Neuronal stem cell (in vitro differentiated cells): ENCODE results near the gene TIMM13.

Experiments
- DNase-seq: peaks from one replicate; pipeline ENCODE4 v3.0.0-alpha.2; 2013; ENCODE audit warnings: low spot score
- H2AFZ ChIP-seq: one replicate; pipeline ENCODE4 v1.6.1; 2013; ENCODE audit warnings: mild to moderate bottlenecking, low read length, inconsistent platforms
- H2AK5ac ChIP-seq: 2 replicates; pipeline ENCODE4 v1.6.1; 2013; ENCODE audit warnings: low read depth, mild to moderate bottlenecking, inconsistent platforms, low read length, moderate library complexity, mixed read lengths
- H2BK120ac ChIP-seq: 2 replicates; pipeline ENCODE4 v1.6.1; 2013; ENCODE audit warnings: low read depth, mild to moderate bottlenecking, inconsistent platforms, low read length, moderate library complexity, mixed read lengths
- H2BK12ac ChIP-seq: one replicate; pipeline ENCODE4 v1.6.1; 2013; ENCODE audit warnings: low read length, inconsistent platforms
- H2BK15ac ChIP-seq: 2 replicates; pipeline ENCODE4 v1.6.1; 2013; ENCODE audit warnings: mild to moderate bottlenecking, low read length, inconsistent platforms, mixed read lengths
- H2BK5ac ChIP-seq: one replicate; pipeline ENCODE4 v1.6.1; 2013; ENCODE audit warnings: inconsistent platforms, mild to moderate bottlenecking, low read length, moderate library complexity
- H3K14ac ChIP-seq: one replicate; pipeline ENCODE4 v1.6.1; 2013; ENCODE audit warnings: low read length, inconsistent platforms
- H3K18ac ChIP-seq: 2 replicates; pipeline ENCODE4 v1.6.1; 2013; ENCODE audit warnings: low read length, inconsistent platforms
- H3K23ac ChIP-seq: 2 replicates; pipeline ENCODE4 v1.6.1; 2013; ENCODE audit warnings: low read depth, mild to moderate bottlenecking, mixed read lengths, low read length, inconsistent platforms; ENCODE audit not compliant: poor library complexity
- H3K27ac ChIP-seq: replicated peaks from 3 replicates; pipeline ENCODE4 v1.5.1; 2013; ENCODE audit warnings: low read length, inconsistent platforms
- H3K27me3 ChIP-seq, 3 experiments: 2 replicates each; pipeline ENCODE4 v1.6.1; 2013; ENCODE audit warnings: low read length in 3 of 3, mild to moderate bottlenecking in 2 of 3, inconsistent platforms in 1 of 3, low read depth in 1 of 3, mixed read lengths in 1 of 3, moderate library complexity in 1 of 3; ENCODE audit not compliant: control insufficient read depth in 3 of 3, insufficient read depth in 3 of 3
- H3K36me3 ChIP-seq, 2 donors: replicated peaks in 1 of 2; 2 replicates each; pipeline ENCODE4 v1.6.1; 2013; ENCODE audit warnings: low read length in 2 of 2; ENCODE audit not compliant: control insufficient read depth in 2 of 2, insufficient read depth in 2 of 2
- H3K4ac ChIP-seq: 2 replicates; pipeline ENCODE4 v1.6.1; 2013; ENCODE audit warnings: inconsistent platforms, mild to moderate bottlenecking, low read length, moderate library complexity
- H3K4me1 ChIP-seq, 2 donors: 1 replicate in 1 of 2; 2 replicates in 1 of 2; pipeline ENCODE4 v1.6.1; 2013; ENCODE audit warnings: low read length in 2 of 2, low read depth in 1 of 2; ENCODE audit not compliant: control insufficient read depth in 2 of 2, insufficient read depth in 1 of 2
- H3K4me2 ChIP-seq: one replicate; pipeline ENCODE4 v1.6.1; 2013; ENCODE audit warnings: mild to moderate bottlenecking, low read length, inconsistent platforms; ENCODE audit not compliant: insufficient read depth, poor library complexity, severe bottlenecking
- H3K4me3 ChIP-seq, 2 donors: 2 replicates each; pipeline ENCODE4 v1.5.1; 2013; ENCODE audit warnings: low read length in 2 of 2, mild to moderate bottlenecking in 2 of 2, inconsistent platforms in 1 of 2, moderate library complexity in 1 of 2
- H3K79me1 ChIP-seq: one replicate; pipeline ENCODE4 v1.6.1; 2013; ENCODE audit warnings: low read depth, mild to moderate bottlenecking, inconsistent platforms, low read length, moderate library complexity
- H3K9ac ChIP-seq: one replicate; pipeline ENCODE4 v1.6.1; 2013; ENCODE audit warnings: mild to moderate bottlenecking, low read depth, low read length, inconsistent platforms; ENCODE audit not compliant: poor library complexity
- H3K9me3 ChIP-seq, 2 donors: replicated peaks in 1 of 2; 2 replicates each; pipeline versions ENCODE3 to v1.6.1; 2013; ENCODE audit warnings: low read length in 2 of 2, mild to moderate bottlenecking in 2 of 2, inconsistent platforms in 1 of 2, low read depth in 1 of 2, mixed read lengths in 1 of 2, moderate library complexity in 1 of 2; ENCODE audit not compliant: control insufficient read depth in 2 of 2, insufficient read depth in 1 of 2
- H4K8ac ChIP-seq: one replicate; pipeline ENCODE4 v1.6.1; 2013; ENCODE audit warnings: low read depth, mild to moderate bottlenecking, inconsistent platforms, low read length, moderate library complexity
- H4K91ac ChIP-seq: one replicate; pipeline ENCODE4 v1.6.1; 2013; ENCODE audit warnings: low read length, low read depth, mild to moderate bottlenecking, inconsistent platforms; ENCODE audit not compliant: poor library complexity
- WGBS, 2 donors: extraction: QIAGEN DNeasy Blood & Tissue Kit; methylation state at CpG; one replicate each; pipeline ENCODE4 v1.1.7; 2013; ENCODE audit warnings: missing lambda C conversion rate in 2 of 2, mixed read lengths in 1 of 2; ENCODE audit not compliant: insufficient read length in 2 of 2, insufficient replicate concordance in 1 of 2; ENCODE audit errors: extremely low coverage in 2 of 2; 5-methylcytosine and 5-hydroxymethylcytosine counted together

The TIMM13 gene

DNA sequence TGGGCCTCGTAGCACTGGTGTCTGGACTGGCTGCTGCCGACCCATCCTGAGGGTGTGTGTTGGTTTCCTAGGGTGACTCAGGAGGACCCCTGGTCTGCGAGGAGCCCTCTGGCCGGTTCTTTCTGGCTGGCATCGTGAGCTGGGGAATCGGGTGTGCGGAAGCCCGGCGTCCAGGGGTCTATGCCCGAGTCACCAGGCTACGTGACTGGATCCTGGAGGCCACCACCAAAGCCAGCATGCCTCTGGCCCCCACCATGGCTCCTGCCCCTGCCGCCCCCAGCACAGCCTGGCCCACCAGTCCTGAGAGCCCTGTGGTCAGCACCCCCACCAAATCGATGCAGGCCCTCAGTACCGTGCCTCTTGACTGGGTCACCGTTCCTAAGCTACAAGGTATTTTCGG is 13.8 kb downstream of the TIMM13 start:
- H2AK5ac ChIP-seq = no peak overlapping the region
- no peak overlapping the region for H4K91ac ChIP-seq
- no peaks in the 10 kb centered on the region for H3K4me1 ChIP-seq
- H3K27me3 ChIP-seq = no peaks in the 10 kb centered on the region
- H3K79me1 ChIP-seq = no peaks in the 10 kb centered on the region
- H3K4me3 ChIP-seq = no peak overlapping the region
- peaks cover 0 to 2% of the 10 kb centered on the region in 2 donors for H3K9me3 ChIP-seq
- H2AFZ ChIP-seq = no peak overlapping the region
- no peak overlapping the region for H3K14ac ChIP-seq
- WGBS, 2 donors = no CpG with 5 or more reads among the region's 16 CpGs
- no peak overlapping the region for H2BK5ac ChIP-seq
- H2BK12ac ChIP-seq = no peak overlapping the region
- H3K4ac ChIP-seq = no peak overlapping the region
- H3K18ac ChIP-seq = no peak overlapping the region
- H2BK120ac ChIP-seq = no peak overlapping the region
- H3K9ac ChIP-seq = no peak overlapping the region
- H3K27ac ChIP-seq = no peak overlapping the region
- no peak for DNase-seq
- no peak overlapping the region for H3K4me2 ChIP-seq
- H2BK15ac ChIP-seq = no peak overlapping the region
- H4K8ac ChIP-seq = no peak overlapping the region
- peaks cover 3 to 13% of the 10 kb centered on the region in 2 donors for H3K36me3 ChIP-seq
- no peak overlapping the region for H3K23ac ChIP-seq

GRCh38 chr19:2413159-2413558 is 14.2 kb downstream of the TIMM13 start:
- no peaks in the 10 kb centered on the region for H3K4me1 ChIP-seq
- H3K27ac ChIP-seq = no peak overlapping the region
- H3K9ac ChIP-seq = no peak overlapping the region
- no peak overlapping the region for H3K4me3 ChIP-seq
- no peak overlapping the region for H2AK5ac ChIP-seq
- no peak overlapping the region for H2AFZ ChIP-seq
- H3K27me3 ChIP-seq = no peaks in the 10 kb centered on the region
- H3K14ac ChIP-seq = no peak overlapping the region
- DNase-seq = no peak
- no peak overlapping the region for H3K23ac ChIP-seq
- no peak overlapping the region for H2BK120ac ChIP-seq
- peaks cover 3 to 13% of the 10 kb centered on the region in 2 donors for H3K36me3 ChIP-seq
- no peak overlapping the region for H2BK5ac ChIP-seq
- H4K8ac ChIP-seq = no peak overlapping the region
- no peak overlapping the region for H2BK12ac ChIP-seq
- H4K91ac ChIP-seq = no peak overlapping the region
- H3K9me3 ChIP-seq = peaks cover 0 to 2% of the 10 kb centered on the region in 2 donors
- no peaks in the 10 kb centered on the region for H3K79me1 ChIP-seq
- no CpG with 5 or more reads among the region's 7 CpGs for WGBS, 2 donors
- H3K4me2 ChIP-seq = no peak overlapping the region
- H3K18ac ChIP-seq = no peak overlapping the region
- no peak overlapping the region for H3K4ac ChIP-seq
- H2BK15ac ChIP-seq = no peak overlapping the region

DNA sequence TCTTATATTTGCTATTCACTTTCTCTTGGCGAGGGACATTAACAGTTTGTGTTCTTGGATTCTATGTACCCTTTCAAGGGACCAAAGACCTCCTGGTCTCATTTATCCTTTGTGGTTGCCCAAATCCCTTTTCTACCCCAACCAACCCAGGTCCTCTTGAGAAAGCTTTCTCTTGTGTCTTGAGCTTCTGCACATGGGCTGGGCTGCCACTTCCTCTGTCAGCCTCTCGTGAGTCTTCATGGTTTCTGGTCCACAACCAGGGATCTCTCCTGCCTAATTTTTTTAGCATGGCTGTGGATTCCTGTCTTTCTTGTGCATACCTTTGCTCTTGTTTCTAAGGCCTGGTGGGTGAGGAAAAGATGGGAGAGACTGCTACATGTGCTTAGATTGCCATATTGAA is 14.9 kb downstream of the TIMM13 start:
- DNase-seq = no peak

GRCh38 chr19:2411709-2412108 is 15.7 kb downstream of the TIMM13 start:
- no peaks in the 10 kb centered on the region for H3K4me1 ChIP-seq
- no peaks in the 10 kb centered on the region for H3K79me1 ChIP-seq
- H2BK12ac ChIP-seq = no peak overlapping the region
- H3K4me3 ChIP-seq = no peak overlapping the region
- H4K8ac ChIP-seq = no peak overlapping the region
- no peak overlapping the region for H3K18ac ChIP-seq
- H2AK5ac ChIP-seq = no peak overlapping the region
- no peak overlapping the region for H3K9ac ChIP-seq
- H3K27me3 ChIP-seq = no peaks in the 10 kb centered on the region
- H2BK120ac ChIP-seq = no peak overlapping the region
- no peak overlapping the region for H3K4me2 ChIP-seq
- H2BK15ac ChIP-seq = no peak overlapping the region
- no peak overlapping the region for H3K14ac ChIP-seq
- no peak overlapping the region for H3K27ac ChIP-seq
- no peak overlapping the region for H3K4ac ChIP-seq
- no peak overlapping the region for H2BK5ac ChIP-seq
- no peak for DNase-seq
- H3K9me3 ChIP-seq = peaks cover 0 to 2% of the 10 kb centered on the region in 2 donors
- H3K23ac ChIP-seq = no peak overlapping the region
- H4K91ac ChIP-seq = no peak overlapping the region
- H3K36me3 ChIP-seq = peaks cover 2 to 5% of the 10 kb centered on the region in 2 donors
- WGBS, 2 donors = no CpG with 5 or more reads among the region's 8 CpGs
- no peak overlapping the region for H2AFZ ChIP-seq

More for the DNA sequence above, 14.9 kb downstream of the TIMM13 start:
- Histone ChIP-seq H3K4me3 (no peak overlapping the region), H3K4me1 (no peaks in the 10 kb centered on the region), H4K8ac (no peak overlapping the region), H2BK5ac (no peak overlapping the region), H2BK120ac (no peak overlapping the region), H3K4me2 (no peak overlapping the region), H2BK15ac (no peak overlapping the region), H3K79me1 (no peaks in the 10 kb centered on the region), H3K14ac (no peak overlapping the region), H3K36me3 (peaks cover 3 to 8% of the 10 kb centered on the region in 2 donors), H2BK12ac (no peak overlapping the region), H3K9ac (no peak overlapping the region), H3K27ac (no peak overlapping the region), H3K4ac (no peak overlapping the region), H3K9me3 (peaks cover 0 to 2% of the 10 kb centered on the region in 2 donors), H3K23ac (no peak overlapping the region), H2AFZ (no peak overlapping the region), H2AK5ac (no peak overlapping the region), H4K91ac (no peak overlapping the region), H3K27me3 (no peaks in the 10 kb centered on the region), H3K18ac (no peak overlapping the region)
- WGBS, 2 donors = no CpG with 5 or more reads among the region's 2 CpGs
